ENCODE results near the gene UGT1A7.

- TF ChIP-seq POLR2A (IDR thresholded peaks at IDR 0.05): no peak
- no peak for TF ChIP-seq CTCF (IDR thresholded peaks at IDR 0.05)
These were observed 125.6 kb downstream of the UGT1A7 start for GRCh38 chr2:233807215-233807865.

Measured in body of pancreas (tissue), 4 donors.